ENCODE data around the gene CLASP2. TPM values are rescaled to one million over a fixed set of nuclear protein-coding genes. Genes with fewer than 3 reads are reported as not detected.

Gene CLASP2
- total RNA-seq, 3 donors from 2014 or later (not counting 1 experiment from before 2014, with no cell fraction given), result 93.8 to 109 (median 99.3) TPM

GRCh38 chr3:33751336-33751735 is 33.3 kb upstream of the CLASP2 start:
- Mint-ChIP-seq H3K4me1 (no peaks in the 10 kb centered on the region), H3K4me3 (no peak overlapping the region), H3K36me3 (peaks cover 5% of the 10 kb centered on the region), H3K9me3 (peaks cover 6 to 9% of the 10 kb centered on the region in 2 donors), H3K27ac (no peak overlapping the region), H3K27me3 (ENCODE audit: low read depth in 2 of 2) (peaks cover 10 to 11% of the 10 kb centered on the region in 2 donors)
- no peak overlapping the region for H3K4me3 ChIP-seq (ENCODE audit: low read length)
- no peak overlapping the region for H3K27ac ChIP-seq (ENCODE audit: low read length)
- no CpG with 5 or more reads among the region's 2 CpGs for WGBS (ENCODE audit: insufficient coverage)
- intact Hi-C loops (cut with micrococcal nuclease), result no loop called here
- H3K27me3 ChIP-seq (ENCODE audit: control insufficient read depth, insufficient read depth, low read length), result no peaks in the 10 kb centered on the region
- TF ChIP-seq CTCF (IDR thresholded peaks at IDR 0.05), result no peak
- ATAC-seq (no peak), DNase-seq (no peak)
- H3K4me1 ChIP-seq (ENCODE audit: control insufficient read depth, insufficient read depth, low read length), result no peaks in the 10 kb centered on the region
- H3K36me3 ChIP-seq (ENCODE audit: control insufficient read depth, insufficient read depth, low read length), result no peaks in the 10 kb centered on the region
- peaks cover 7% of the 10 kb centered on the region for H3K9me3 ChIP-seq (ENCODE audit: control insufficient read depth, insufficient read depth, low read length)

- ATAC-seq (no peak), DNase-seq (no peak)
- H3K27ac ChIP-seq (ENCODE audit: low read length), result no peak overlapping the region
- Mint-ChIP-seq H3K27ac (no peak overlapping the region), H3K4me3 (no peak overlapping the region), H3K9me3 (peaks cover 6 to 9% of the 10 kb centered on the region in 2 donors), H3K4me1 (no peaks in the 10 kb centered on the region), H3K27me3 (ENCODE audit: low read depth in 2 of 2) (peaks cover 10 to 11% of the 10 kb centered on the region in 2 donors), H3K36me3 (peaks cover 5% of the 10 kb centered on the region)
- H3K27me3 ChIP-seq (ENCODE audit: control insufficient read depth, insufficient read depth, low read length), result no peaks in the 10 kb centered on the region
- intact Hi-C loops (cut with micrococcal nuclease), result no loop called here
- H3K36me3 ChIP-seq (ENCODE audit: control insufficient read depth, insufficient read depth, low read length), result no peaks in the 10 kb centered on the region
- WGBS (ENCODE audit: insufficient coverage), result 100% methylated on average over 2 of the region's 3 CpGs
- H3K4me1 ChIP-seq (ENCODE audit: control insufficient read depth, insufficient read depth, low read length), result no peaks in the 10 kb centered on the region
- no peak for TF ChIP-seq CTCF (IDR thresholded peaks at IDR 0.05)
- H3K4me3 ChIP-seq (ENCODE audit: low read length), result no peak overlapping the region
- H3K9me3 ChIP-seq (ENCODE audit: control insufficient read depth, insufficient read depth, low read length), result peaks cover 7% of the 10 kb centered on the region
Measured at GRCh38 chr3:33750211-33750548, 32.1 kb upstream of the CLASP2 start.

GRCh38 chr3:33749546-33750210 is 31.6 kb upstream of the CLASP2 start:
- H3K27me3 Mint-ChIP-seq (ENCODE audit: low read depth in 2 of 2), result peaks cover 5 to 11% of the 10 kb centered on the region in 2 donors
- DNase-seq (no peak), ATAC-seq (no peak)
- intact Hi-C loops (cut with micrococcal nuclease), result no loop called here
- peaks cover 4 to 5% of the 10 kb centered on the region in 2 donors for H3K9me3 Mint-ChIP-seq
- Histone ChIP-seq H3K36me3 (ENCODE audit: control insufficient read depth, insufficient read depth, low read length) (no peaks in the 10 kb centered on the region), H3K4me3 (ENCODE audit: low read length) (no peak overlapping the region), H3K27me3 (ENCODE audit: control insufficient read depth, insufficient read depth, low read length) (no peaks in the 10 kb centered on the region), H3K4me1 (ENCODE audit: control insufficient read depth, insufficient read depth, low read length) (no peaks in the 10 kb centered on the region), H3K9me3 (ENCODE audit: control insufficient read depth, insufficient read depth, low read length) (peaks cover 6% of the 10 kb centered on the region), H3K27ac (ENCODE audit: low read length) (no peak overlapping the region)
- TF ChIP-seq CTCF (IDR thresholded peaks at IDR 0.05), result no peak
- no peak overlapping the region for H3K4me3 Mint-ChIP-seq
- no peak overlapping the region for H3K27ac Mint-ChIP-seq
- 80% methylated on average over 1 of the region's 2 CpGs for WGBS (ENCODE audit: insufficient coverage)
- no peaks in the 10 kb centered on the region for H3K4me1 Mint-ChIP-seq
- peaks cover 5% of the 10 kb centered on the region for H3K36me3 Mint-ChIP-seq
